GM18526 (cell line): ENCODE results near the gene TPRG1.

Experiments used
- POLR2A ChIP-seq: IDR thresholded peaks from 3 replicates; pipeline ENCODE4 v1.6.1; 2011; ENCODE audit not compliant: insufficient read length; ENCODE audit errors: extremely low read depth

TPRG1 gene

DNA sequence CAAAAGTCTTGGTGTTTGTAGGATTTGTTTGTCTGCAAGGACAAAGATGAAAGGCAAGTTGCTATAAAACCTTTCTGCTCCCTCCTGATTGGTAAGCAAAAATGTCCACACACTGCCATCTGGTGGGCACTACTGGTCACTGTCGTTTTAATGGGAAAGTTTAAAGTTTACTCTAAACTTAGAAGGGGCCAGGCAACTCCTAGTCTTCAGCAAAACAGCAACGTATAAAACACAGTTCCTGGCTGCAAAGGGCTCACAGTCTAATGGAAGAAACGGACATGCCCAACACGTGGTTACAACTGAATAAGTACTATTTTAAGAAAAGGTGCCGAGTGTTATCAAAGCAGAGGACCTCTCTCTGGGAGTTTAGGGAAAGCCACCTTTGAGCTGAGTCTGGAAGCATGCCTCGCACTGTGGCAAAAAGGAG, 23.7 kb upstream of the TPRG1 start:
- TF ChIP-seq POLR2A = no peak

DNA sequence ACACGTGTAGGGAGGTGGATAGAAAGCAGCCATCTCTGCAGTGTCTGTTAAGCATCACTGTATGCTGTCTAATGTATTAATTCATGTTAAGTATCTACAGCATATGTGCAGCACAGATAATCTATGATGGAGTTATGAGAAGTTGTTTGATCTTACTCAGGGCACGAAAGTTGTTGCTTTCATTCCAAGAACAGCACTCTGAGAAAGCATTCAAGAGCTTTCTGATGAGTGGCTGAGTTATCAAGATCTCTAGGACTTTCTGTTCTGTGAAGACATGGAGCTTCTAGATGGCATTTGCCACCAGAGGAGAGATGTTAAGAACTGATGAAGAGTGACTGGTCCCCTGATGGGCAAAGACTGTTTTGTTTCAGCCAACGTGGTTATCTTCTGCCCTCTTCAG, 22.6 kb upstream of the TPRG1 start:
- no peak for TF ChIP-seq POLR2A

DNA sequence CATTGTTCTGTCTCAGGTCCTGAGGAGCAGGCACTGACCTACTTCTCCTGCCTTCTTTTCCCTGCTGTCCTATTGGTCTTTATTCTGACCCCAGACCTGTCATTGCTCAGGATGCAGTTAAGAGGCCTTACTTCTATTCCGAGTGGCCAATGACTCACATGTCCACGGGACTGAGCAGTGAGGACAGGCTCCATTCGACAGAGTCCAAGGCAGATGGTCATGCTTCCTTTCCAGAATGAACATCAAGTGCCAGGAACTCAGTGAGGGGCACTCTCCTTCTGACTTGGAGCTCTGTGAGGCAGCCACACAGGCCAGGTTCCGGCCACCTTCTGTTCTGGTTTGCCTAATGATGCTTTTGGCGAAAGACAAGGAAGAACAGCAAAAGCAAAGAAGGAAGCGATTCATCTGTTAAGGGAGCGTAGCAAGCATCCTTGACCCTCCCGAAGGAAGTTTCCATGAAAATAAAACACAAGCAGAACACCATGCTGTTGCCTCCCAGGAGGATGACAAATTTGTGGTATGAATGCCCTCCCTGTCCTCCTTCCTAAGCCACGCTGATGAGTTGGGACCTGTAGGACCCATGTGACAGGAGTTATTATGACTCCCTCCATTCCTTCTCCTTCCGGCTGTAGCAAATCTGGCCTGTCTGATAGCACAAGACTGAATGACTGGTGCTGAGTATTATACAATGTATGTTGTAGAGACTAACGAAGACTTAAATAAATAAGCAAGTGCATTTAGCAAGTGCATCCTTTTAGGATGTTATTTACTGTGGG, 14.4 kb upstream of the TPRG1 start:
- no peak for TF ChIP-seq POLR2A

GRCh38 chr3:189158034-189158433, 13.7 kb upstream of the TPRG1 start:
- TF ChIP-seq POLR2A = no peak

DNA sequence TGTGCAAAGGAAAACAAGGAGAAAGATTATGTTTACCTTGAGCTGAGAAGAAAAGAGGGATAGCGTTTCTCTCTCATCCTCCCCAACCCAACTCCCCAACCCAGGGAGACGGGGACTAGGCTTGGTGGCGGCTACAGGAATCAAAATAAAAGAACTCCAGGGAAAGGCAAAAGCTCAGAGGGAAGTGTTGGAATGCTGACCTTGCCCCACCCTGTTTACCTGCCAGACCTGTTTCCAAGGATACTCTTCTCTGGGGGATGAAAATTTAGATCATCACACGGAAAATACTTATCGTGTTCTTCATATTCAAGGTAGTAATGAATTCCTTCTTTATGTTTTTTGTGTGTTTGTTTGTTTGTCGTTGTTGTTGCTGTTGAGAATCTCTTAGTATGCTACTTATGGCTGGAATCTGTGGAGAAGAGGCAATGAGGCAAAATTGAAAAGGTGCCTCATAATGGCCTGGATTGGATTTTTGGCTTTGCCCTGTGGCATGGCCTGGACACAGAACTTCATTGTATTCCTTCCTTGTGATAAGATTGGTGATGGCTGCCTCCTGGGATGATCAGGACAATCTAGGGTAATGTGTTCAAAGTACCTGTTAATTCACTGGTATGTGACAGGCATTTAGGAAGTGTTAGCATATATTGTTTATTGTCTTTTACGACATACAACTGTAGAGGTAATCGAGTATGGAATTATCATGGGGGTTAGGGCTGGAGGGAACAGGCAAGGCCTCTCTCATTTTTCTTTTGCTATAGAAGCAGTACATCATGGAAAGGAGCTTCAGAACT, 11.1 kb upstream of the TPRG1 start:
- TF ChIP-seq POLR2A = no peak

- no peak for TF ChIP-seq POLR2A
These were observed 6.6 kb upstream of the TPRG1 start for GRCh38 chr3:189165092-189165612.

DNA sequence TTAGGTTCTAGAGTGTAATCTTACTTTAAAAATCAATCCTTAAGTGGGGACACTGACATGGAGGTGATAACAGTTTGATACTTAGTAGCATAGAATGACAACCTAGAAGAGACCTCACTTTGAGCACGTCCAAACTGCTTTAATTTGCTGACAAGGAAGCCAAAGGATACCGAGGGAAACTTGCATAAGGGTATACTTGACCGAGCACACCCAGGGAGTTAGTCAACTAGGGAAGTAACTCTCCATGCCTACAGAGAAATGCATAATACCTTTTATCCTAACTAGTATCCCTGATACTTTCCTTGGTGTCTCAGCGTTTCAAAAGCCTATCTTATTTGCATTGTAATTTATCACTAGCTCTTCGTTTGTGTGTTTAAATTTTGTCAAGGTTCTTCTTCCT, 5.5 kb upstream of the TPRG1 start:
- no peak for TF ChIP-seq POLR2A

- no peak for TF ChIP-seq POLR2A
These were observed 4.6 kb upstream of the TPRG1 start for GRCh38 chr3:189167027-189167766.

DNA sequence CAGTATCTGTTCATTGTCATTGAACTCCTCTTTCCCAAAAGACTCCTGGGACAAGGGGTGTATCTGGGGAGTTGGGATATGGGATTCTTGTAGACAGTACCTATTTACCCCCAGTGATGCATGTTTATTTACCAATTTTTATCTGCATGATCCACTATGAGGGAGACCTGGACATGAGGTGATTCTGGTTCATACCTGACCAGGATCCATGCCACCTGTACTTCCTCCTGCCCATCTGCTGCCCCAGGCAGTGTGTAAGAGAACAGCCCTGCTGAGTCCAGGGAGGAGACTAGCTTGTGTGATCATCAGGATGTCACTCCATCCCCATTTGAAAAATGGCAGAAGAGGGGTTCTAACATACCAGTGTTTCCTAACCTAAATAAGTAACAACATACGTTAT, 3.1 kb upstream of the TPRG1 start:
- no peak for TF ChIP-seq POLR2A

DNA sequence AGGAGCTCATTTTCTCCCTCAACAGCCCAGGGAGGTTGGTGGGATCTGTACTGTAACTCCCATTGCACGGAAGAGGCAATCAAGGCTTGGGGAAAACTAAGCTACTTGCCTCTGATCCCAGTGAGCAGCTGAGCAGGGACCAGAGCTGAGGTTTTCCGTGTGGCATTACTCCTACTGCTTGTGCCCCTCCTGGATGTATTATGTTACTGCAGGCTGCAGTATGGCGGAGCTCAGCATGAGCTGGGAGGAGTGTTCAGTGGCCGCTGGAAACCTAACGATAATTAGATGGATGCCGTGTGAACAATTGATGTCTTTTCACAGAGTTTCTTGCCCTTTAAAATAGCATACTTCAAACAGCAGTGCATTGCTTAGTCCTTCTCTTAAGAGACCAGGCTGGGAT, 2.0 kb upstream of the TPRG1 start:
- TF ChIP-seq POLR2A = no peak

GRCh38 chr3:189170559-189170958, 1.2 kb upstream of the TPRG1 start:
- TF ChIP-seq POLR2A = no peak

DNA sequence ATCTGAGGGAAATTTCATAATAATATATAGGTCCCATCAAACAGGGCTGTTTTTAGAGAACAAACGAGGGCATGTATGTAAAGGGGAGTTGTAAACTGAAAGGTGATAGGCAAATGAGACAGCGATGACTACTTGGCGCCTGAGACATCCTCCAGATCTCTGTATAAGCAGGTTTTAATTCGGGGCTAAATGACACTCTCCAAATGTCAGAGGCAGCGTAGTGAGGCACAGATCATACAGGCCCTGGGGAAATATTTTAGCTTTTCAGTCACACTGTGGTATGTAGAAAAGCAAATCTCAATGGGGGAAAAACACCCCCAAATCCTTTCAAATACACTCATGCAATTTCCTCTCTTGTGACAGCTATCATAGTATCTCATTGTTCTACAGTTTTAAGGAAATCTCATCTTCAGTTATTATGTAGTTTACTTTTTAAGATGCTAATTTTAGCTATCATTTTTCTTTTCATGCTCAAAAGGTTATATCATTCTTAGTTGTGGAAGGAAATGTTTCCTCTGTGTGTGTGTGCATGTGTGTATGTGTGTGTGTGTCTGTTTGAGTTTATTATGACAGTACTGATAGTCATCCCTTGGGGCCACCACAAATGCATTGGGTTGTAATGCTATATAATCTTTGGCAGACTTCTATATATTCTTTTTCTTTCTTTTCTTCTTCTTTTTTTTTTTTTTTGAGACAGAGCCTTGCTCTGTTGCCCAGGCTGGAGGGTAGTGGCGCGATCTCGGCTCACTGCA, 1.1 kb downstream of the TPRG1 start:
- TF ChIP-seq POLR2A = no peak

DNA sequence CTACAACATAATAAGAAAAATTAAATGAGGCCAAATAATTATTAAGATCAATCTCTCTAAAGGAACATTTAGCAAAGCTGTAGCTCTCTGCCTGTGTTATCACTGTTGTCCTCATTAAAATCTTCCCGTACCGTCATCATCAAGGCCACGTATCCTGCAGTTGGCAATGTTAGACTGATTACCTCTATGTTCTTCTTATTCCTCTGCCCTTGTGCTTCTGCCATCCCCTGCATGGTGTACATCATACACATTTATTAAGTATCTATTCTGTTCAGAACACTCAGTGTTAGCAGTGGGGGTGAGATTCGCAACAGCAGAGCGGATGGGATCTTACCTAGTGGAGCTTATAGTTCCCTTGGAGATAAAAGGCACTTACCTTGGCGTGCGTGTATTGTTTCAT, 12.8 kb downstream of the TPRG1 start:
- TF ChIP-seq POLR2A = no peak

DNA sequence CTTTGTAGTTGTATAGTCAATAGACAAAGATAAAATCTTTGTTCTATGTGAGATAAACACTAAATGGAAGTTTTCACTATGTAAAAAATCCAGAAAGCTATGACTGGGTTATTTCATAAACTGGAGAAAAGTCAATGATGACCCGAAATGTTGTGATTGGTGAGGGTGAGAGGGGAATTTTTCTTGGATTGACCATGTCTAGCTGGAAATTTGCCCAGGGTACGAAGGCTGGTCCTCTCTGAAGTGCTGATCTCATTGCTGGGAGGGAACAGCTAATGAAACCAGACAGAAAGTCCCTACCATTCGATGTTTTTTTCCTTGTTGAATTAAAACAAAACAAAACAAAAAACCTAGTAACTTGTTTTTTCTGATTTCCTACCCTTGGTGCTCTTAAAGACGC, 14.3 kb downstream of the TPRG1 start:
- TF ChIP-seq POLR2A = no peak

GRCh38 chr3:189188466-189188865, 16.7 kb downstream of the TPRG1 start:
- TF ChIP-seq POLR2A = no peak
